DND-41 (cell line): ENCODE measurements around the gene CCDC138.

Experiments used
- CTCF ChIP-seq: IDR thresholded peaks from 2 replicates; pipeline ENCODE4 v1.5.1; 2012; ENCODE audit warnings: borderline replicate concordance, low read length, moderate library complexity, mild to moderate bottlenecking; ENCODE audit not compliant: poor library complexity, severe bottlenecking; ENCODE audit errors: extremely low read depth
- EZH2 ChIP-seq: IDR thresholded peaks from 3 replicates; pipeline ENCODE4 v1.6.1; 2012; ENCODE audit warnings: borderline replicate concordance, low read depth, mild to moderate bottlenecking, moderate library complexity, low read length, inconsistent platforms; ENCODE audit not compliant: severe bottlenecking

- TF ChIP-seq CTCF (no peak), EZH2 (no peak)
Measured at GRCh38 chr2:108813732-108814131, 27.2 kb downstream of the CCDC138 start.
